ENCODE data around the gene SRP19. TPM values are rescaled to one million over a fixed set of nuclear protein-coding genes. Genes with fewer than 3 reads are reported as not detected.
"Not testable (repeated sequence)": the region's sequence is repeated elsewhere in the genome, so short reads cannot be mapped to it uniquely, and the experiment has no call there.

The SRP19 gene
- total RNA-seq, 1 experiment from 2014 or later, result 99.6 TPM

DNA sequence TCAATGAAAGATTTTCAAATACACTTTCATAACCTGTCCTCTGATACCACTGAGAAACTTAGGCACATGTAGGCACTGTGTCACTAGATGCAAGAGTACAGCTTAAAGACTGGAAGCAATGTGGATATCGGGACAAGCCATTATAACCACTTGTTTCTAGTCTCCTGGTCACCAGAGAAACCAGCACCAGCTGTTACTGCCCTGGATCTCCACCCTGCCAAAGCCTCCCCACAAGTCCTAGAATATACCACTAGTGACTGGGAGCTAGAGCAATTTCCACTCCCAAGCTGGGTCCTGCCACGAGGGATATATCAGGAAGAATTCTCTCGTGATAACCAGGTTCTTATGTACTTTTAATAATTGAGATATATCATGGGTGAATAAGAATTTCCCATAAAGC, 41.5 kb downstream of the SRP19 start:
- BruUV-seq (replicated peaks), result no TSS peak
- no peaks in the 10 kb centered on the region for H3K27me3 Mint-ChIP-seq (ENCODE audit: insufficient read depth, unreplicated experiment)
- CTCF ChIA-PET, result interaction anchor here (0.9 kb wide), 1 partner anchor 54 kb away, joined by 3 read pairs; no protein-coding TSS in a partner anchor

DNA sequence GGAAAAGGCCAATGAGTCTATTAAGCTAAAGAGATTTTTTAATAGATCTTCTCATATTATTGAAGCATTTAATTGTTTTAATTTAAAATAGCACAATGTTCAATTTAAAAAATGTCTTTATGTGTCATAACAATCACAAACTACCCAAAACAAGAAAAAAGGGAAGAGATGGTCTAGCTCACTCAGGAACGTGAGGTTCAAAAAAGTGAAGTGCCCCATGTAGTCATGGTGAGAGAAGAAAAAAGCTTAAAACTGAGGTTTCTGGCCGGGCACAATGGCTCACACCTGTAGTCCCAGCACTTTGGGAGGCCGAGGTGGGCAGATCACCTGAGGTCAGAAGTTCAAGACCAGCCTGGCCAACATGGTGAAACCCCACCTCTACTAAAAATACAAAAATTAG, 43.9 kb downstream of the SRP19 start:
- DNase-seq (ENCODE audit: unreplicated experiment); BruUV-seq (replicated peaks); H3K4me3 Mint-ChIP-seq (ENCODE audit: unreplicated experiment); H3K4me1 Mint-ChIP-seq (ENCODE audit: insufficient read depth, unreplicated experiment); H3K27me3 Mint-ChIP-seq (ENCODE audit: insufficient read depth, unreplicated experiment); intact Hi-C loops (cut with micrococcal nuclease); H3K27ac Mint-ChIP-seq (ENCODE audit: low read depth, unreplicated experiment); H3K9me3 Mint-ChIP-seq (ENCODE audit: unreplicated experiment): not testable (repeated sequence)
- CTCF ChIA-PET, result interaction anchor here (1.0 kb wide), 1 partner anchor 11 kb away, joined by 8 read pairs; no protein-coding TSS in a partner anchor
- POLR2A ChIA-PET, result interaction anchor here (0.9 to 3.4 kb wide), 6 partner anchors 9 to 71 kb away, joined by 4 to 16 read pairs (median 5); partner anchors contain the start of genes DCP2 and REEP5
- peaks cover 49% of the 10 kb centered on the region for H3K36me3 Mint-ChIP-seq (ENCODE audit: insufficient read depth, unreplicated experiment)

More for the DNA sequence above, 41.5 kb downstream of the SRP19 start:
- Mint-ChIP-seq H3K9me3 (ENCODE audit: unreplicated experiment) (no peaks in the 10 kb centered on the region), H3K36me3 (ENCODE audit: insufficient read depth, unreplicated experiment) (peaks cover 54% of the 10 kb centered on the region), H3K27ac (ENCODE audit: low read depth, unreplicated experiment) (no peak overlapping the region), H3K4me1 (ENCODE audit: insufficient read depth, unreplicated experiment) (peaks cover 4% of the 10 kb centered on the region), H3K4me3 (ENCODE audit: unreplicated experiment) (no peak overlapping the region)
- TF ChIP-seq, protein P1, sequence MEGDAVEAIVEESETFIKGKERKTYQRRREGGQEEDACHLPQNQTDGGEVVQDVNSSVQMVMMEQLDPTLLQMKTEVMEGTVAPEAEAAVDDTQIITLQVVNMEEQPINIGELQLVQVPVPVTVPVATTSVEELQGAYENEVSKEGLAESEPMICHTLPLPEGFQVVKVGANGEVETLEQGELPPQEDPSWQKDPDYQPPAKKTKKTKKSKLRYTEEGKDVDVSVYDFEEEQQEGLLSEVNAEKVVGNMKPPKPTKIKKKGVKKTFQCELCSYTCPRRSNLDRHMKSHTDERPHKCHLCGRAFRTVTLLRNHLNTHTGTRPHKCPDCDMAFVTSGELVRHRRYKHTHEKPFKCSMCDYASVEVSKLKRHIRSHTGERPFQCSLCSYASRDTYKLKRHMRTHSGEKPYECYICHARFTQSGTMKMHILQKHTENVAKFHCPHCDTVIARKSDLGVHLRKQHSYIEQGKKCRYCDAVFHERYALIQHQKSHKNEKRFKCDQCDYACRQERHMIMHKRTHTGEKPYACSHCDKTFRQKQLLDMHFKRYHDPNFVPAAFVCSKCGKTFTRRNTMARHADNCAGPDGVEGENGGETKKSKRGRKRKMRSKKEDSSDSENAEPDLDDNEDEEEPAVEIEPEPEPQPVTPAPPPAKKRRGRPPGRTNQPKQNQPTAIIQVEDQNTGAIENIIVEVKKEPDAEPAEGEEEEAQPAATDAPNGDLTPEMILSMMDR (IDR thresholded peaks at IDR 0.05; ENCODE audit: unreplicated experiment), result no peak
- DNase-seq (ENCODE audit: unreplicated experiment), result no peak
- POLR2A ChIA-PET, result interaction anchor here (1.3 to 3.4 kb wide), 3 partner anchors 9 to 19 kb away, joined by 4 to 16 read pairs (median 11); partner anchors contain the start of gene REEP5
- intact Hi-C loops (cut with micrococcal nuclease), result no loop called here

DNA sequence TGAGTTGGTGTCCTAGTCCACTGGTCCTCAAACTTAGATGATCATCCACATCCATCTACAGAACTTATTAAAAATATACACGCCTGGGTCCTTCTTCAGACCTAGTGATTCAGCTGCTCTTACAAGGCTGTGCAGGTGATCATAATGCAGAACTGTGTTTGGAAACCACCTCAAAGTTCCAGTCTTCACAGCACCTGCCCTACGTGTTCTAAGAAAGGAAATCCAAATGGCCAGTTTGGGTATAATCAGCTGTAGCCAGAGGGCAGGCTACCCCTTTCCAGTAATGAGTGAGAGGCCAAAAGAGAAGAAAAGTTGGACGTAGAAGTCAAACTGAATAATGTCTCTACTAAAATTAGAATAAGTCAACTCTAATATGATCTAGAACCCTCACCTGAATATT, 45.5 kb downstream of the SRP19 start:
- H3K4me1 Mint-ChIP-seq (ENCODE audit: insufficient read depth, unreplicated experiment), result peaks cover 4% of the 10 kb centered on the region
- peak overlapping the region; percentile 63 for H3K27ac Mint-ChIP-seq (ENCODE audit: low read depth, unreplicated experiment)
- no peaks in the 10 kb centered on the region for H3K9me3 Mint-ChIP-seq (ENCODE audit: unreplicated experiment)
- intact Hi-C loops (cut with micrococcal nuclease), result no loop called here
- H3K27me3 Mint-ChIP-seq (ENCODE audit: insufficient read depth, unreplicated experiment), result no peaks in the 10 kb centered on the region
- no TSS peak for BruUV-seq (replicated peaks)
- ChIA-PET CTCF (interaction anchor here (0.7 kb wide), 1 partner anchor 84 kb away, joined by 3 read pairs; no protein-coding TSS in a partner anchor), POLR2A (no interaction called here)
- TF ChIP-seq, protein P1 (IDR thresholded peaks at IDR 0.05; ENCODE audit: unreplicated experiment), result no peak
- DNase-seq (ENCODE audit: unreplicated experiment), result no peak
- H3K4me3 Mint-ChIP-seq (ENCODE audit: unreplicated experiment), result no peak overlapping the region
- H3K36me3 Mint-ChIP-seq (ENCODE audit: insufficient read depth, unreplicated experiment), result peaks cover 48% of the 10 kb centered on the region

DNA sequence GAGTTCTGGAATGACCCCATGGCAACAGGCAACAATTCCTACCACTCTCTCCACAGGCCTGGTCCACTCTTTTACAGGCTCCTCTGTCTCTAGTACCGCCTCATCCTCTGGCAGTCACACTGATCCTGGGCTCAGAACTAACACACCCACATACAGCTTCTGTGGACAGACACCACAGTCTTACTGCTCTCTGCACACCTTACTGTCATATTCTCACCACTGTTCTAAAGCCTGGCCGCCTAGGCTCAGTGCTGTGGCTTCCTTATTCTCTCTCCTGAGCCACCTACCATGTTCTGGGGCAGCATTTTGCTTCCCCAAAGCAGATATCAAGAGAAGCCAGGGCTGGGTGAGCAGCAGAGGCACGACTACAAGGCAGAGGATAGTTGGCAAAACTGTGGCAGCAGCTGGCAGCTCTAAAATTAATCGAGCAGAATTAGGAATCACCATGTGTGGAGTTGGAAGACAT, 46.1 kb downstream of the SRP19 start:
- BruUV-seq (replicated peaks), result no TSS peak
- CTCF ChIA-PET, result interaction anchor here (1.6 kb wide), 1 partner anchor 14 kb away, joined by 6 read pairs; no protein-coding TSS in a partner anchor
- POLR2A ChIA-PET, result no interaction called here
- TF ChIP-seq, protein P1 (IDR thresholded peaks at IDR 0.05; ENCODE audit: unreplicated experiment), result no peak
- Mint-ChIP-seq H3K27me3 (ENCODE audit: insufficient read depth, unreplicated experiment) (no peaks in the 10 kb centered on the region), H3K4me1 (ENCODE audit: insufficient read depth, unreplicated experiment) (peaks cover 4% of the 10 kb centered on the region), H3K9me3 (ENCODE audit: unreplicated experiment) (no peaks in the 10 kb centered on the region), H3K27ac (ENCODE audit: low read depth, unreplicated experiment) (peak overlapping the region; percentile 63), H3K36me3 (ENCODE audit: insufficient read depth, unreplicated experiment) (peaks cover 51% of the 10 kb centered on the region), H3K4me3 (ENCODE audit: unreplicated experiment) (no peak overlapping the region)
- no peak for DNase-seq (ENCODE audit: unreplicated experiment)
- intact Hi-C loops (cut with micrococcal nuclease), result no loop called here
